K562 (cell line): ENCODE measurements around the gene BUB3. TPM values are rescaled to one million over a fixed set of nuclear protein-coding genes. Genes with fewer than 3 reads are reported as not detected.

Experiments
- BCLAF1 ChIP-seq, 2 experiments: fragments of 450-650 bp in 1 of 2; IDR thresholded peaks; 2 replicates each; pipeline ENCODE4 v1.6.1; 2011 to 2017; ENCODE audit warnings: low read depth in 2 of 2, antibody characterized with exemption in 1 of 2, borderline replicate concordance in 1 of 2, low read length in 1 of 2, mild to moderate bottlenecking in 1 of 2, mixed read lengths in 1 of 2; ENCODE audit not compliant: control insufficient read depth in 1 of 2
- BCOR ChIP-seq: fragments of 450-650 bp; IDR thresholded peaks from 2 replicates; pipeline ENCODE4 v1.6.1; 2016
- DLX4 ChIP-seq: fragments of 250-450 bp; sonication (Bioruptor Pico); IDR thresholded peaks from 2 replicates; pipeline ENCODE4 v1.6.1; 2021; ENCODE audit warnings: mild to moderate bottlenecking
- EHMT2 ChIP-seq: fragments of 450-650 bp; IDR thresholded peaks from 2 replicates; pipeline ENCODE4 v1.6.1; 2018; ENCODE audit warnings: antibody characterized with exemption
- GTF3C2 ChIP-seq: IDR thresholded peaks from 3 replicates; pipeline ENCODE4 v1.6.1; 2011; ENCODE audit warnings: borderline replicate concordance, mild to moderate bottlenecking, moderate library complexity; ENCODE audit not compliant: insufficient read length; ENCODE audit errors: extremely low read depth
- MLX ChIP-seq, 2 experiments: fragments of 450-650 bp in 1 of 2; sonication (generic) in 1 of 2; formaldehyde crosslinking; conservative IDR thresholded peaks; 2 replicates each; pipeline versions ENCODE4 v1.4.0 to v1.8.1; 2020 to 2022; ENCODE audit warnings: mild to moderate bottlenecking in 1 of 2, missing genetic modification reagents in 1 of 2
- MTA2 ChIP-seq: fragments of 450-650 bp; IDR thresholded peaks from 2 replicates; pipeline ENCODE4 v1.6.1; 2016; ENCODE audit warnings: low read depth
- NCOA6 ChIP-seq: fragments of 450-650 bp; IDR thresholded peaks from 2 replicates; pipeline ENCODE4 v1.6.1; 2017; ENCODE audit warnings: mild to moderate bottlenecking
- NELFE ChIP-seq: IDR thresholded peaks from 2 replicates; pipeline ENCODE4 v1.6.1; 2011; ENCODE audit warnings: mild to moderate bottlenecking; ENCODE audit not compliant: insufficient read depth, insufficient read length
- NFATC3 ChIP-seq: fragments of 450-650 bp; IDR thresholded peaks from 2 replicates; pipeline ENCODE4 v1.6.1; 2017; ENCODE audit warnings: mild to moderate bottlenecking
- PCBP1 ChIP-seq: fragments of 200-400 bp; formaldehyde crosslinking; IDR thresholded peaks from 2 replicates; pipeline ENCODE4 v1.6.1; 2018; ENCODE audit warnings: mild to moderate bottlenecking, low read depth, low read length; ENCODE audit not compliant: poor library complexity, severe bottlenecking
- RB1 ChIP-seq: fragments of 450-650 bp; IDR thresholded peaks from 2 replicates; pipeline ENCODE4 v1.6.1; 2017; ENCODE audit warnings: low read depth, mild to moderate bottlenecking
- RBFOX2 ChIP-seq: fragments of 200-400 bp; formaldehyde crosslinking; IDR thresholded peaks from 2 replicates; pipeline ENCODE4 v1.6.1; 2017; ENCODE audit warnings: low read depth, mild to moderate bottlenecking, low read length, moderate library complexity
- SMAD2 ChIP-seq: fragments of 150-350 bp; IDR thresholded peaks from 2 replicates; pipeline ENCODE4 v1.6.1; 2014; ENCODE audit warnings: low read depth, mild to moderate bottlenecking, low read length
- TCF7L2 ChIP-seq: fragments of 150-350 bp; IDR thresholded peaks from 2 replicates; pipeline ENCODE4 v1.6.1; 2016; ENCODE audit warnings: low read depth, mild to moderate bottlenecking, low read length, moderate library complexity
- ZBTB1 ChIP-seq: sonication (generic); formaldehyde crosslinking; IDR thresholded peaks from 2 replicates; pipeline ENCODE4 v1.8.1; 2023; ENCODE audit warnings: missing genetic modification reagents, low read depth, mild to moderate bottlenecking, borderline replicate concordance
- ZNF592 ChIP-seq: fragments of 450-650 bp; IDR thresholded peaks from 2 replicates; pipeline ENCODE4 v1.6.1; 2017; ENCODE audit warnings: antibody characterized with exemption, mild to moderate bottlenecking
- polyA plus RNA-seq, 8 experiments: library from polyadenylated mRNA; depleted of rRNA in 4 of 8; stranded (reverse) in 5 of 8; unstranded in 3 of 8; fragments of >200 nt; fragmentation: Nextera tagmentation in 2 of 8; fragmentation: Illumina TruSeq in 1 of 8; extraction: Ambion mirVana in 2 of 8; extraction: Trizol in 1 of 8; gene quantifications; 2 replicates each; pipeline versions ENCODE4 v1.2.1 to v1.2.3, GENCODE V29; 2011 to 2014; ENCODE audit warnings: inconsistent platforms in 1 of 8, missing spikeins in 1 of 8
- total RNA-seq, 7 experiments: library from RNA; depleted of rRNA in 6 of 7; stranded (reverse); fragments of >200 nt in 6 of 7; fragmentation: Illumina TruSeq in 2 of 7; extraction: Trizol in 2 of 7; gene quantifications; 2 replicates each; pipeline versions ENCODE4 v1.2.1 to v1.2.3, GENCODE V29; 2011 to 2021; ENCODE audit warnings: low replicate concordance in 1 of 7

The BUB3 gene
- total and polyA plus RNA-seq, 9 of the 15 experiments (the other 6 are each of a cell fraction or from before 2014, with no cell fraction given), result 167 to 761 (median 225) TPM

- TF ChIP-seq GTF3C2 (no peak), TCF7L2 (no peak), RB1 (peak; percentile 98), PCBP1 (peak; percentile 99), ZBTB1 (peak; percentile 92; the same call in 1 of the 2 replicates), RBFOX2 (peak; percentile 81), SMAD2 (no peak), MTA2 (peak; percentile 89), DLX4 (CRISPR knock-in tag) (no peak), ZNF592 (peak; percentile 89; the same call in 1 of the 2 replicates), NFATC3 (no peak), EHMT2 (no peak), BCLAF1 (IDR thresholded peaks at IDR 0.05; ENCODE audit: borderline replicate concordance in 1 of 2, control insufficient read depth in 1 of 2, low read depth in 2 of 2, low read length in 1 of 2) (peak in 1 of 2 experiments; percentile 76; a peak in 1 of 4 replicates), BCOR (peak; percentile 80), NELFE (no peak), NCOA6 (peak; percentile 31; the same call in 1 of the 2 replicates), MLX (CRISPR knock-in tag; conservative IDR thresholded peaks at IDR 0.05) (no peak)
Measured at GRCh38 chr10:123134915-123135414, 19.2 kb upstream of the BUB3 start (continued).
